Measurements from ENCODE around the gene SPATA31D1. TPM values are rescaled to one million over a fixed set of nuclear protein-coding genes. Genes with fewer than 3 reads are reported as not detected.

The SPATA31D1 gene
- total and polyA plus RNA-seq, 4 donors = not detected

GRCh38 chr9:82022121-82022520 lies 33.5 kb downstream of the SPATA31D1 start:
- Histone ChIP-seq H3K4me1 (ENCODE audit: control insufficient read depth in 4 of 4, insufficient read depth in 4 of 4, low read length in 3 of 4) (no peaks in the 10 kb centered on the region), H3K4me3 (ENCODE audit: low read depth in 1 of 3, low read length in 3 of 3) (no peak overlapping the region), H3K9ac (ENCODE audit: low read depth in 1 of 2, low read length in 2 of 2) (no peak overlapping the region), H3K36me3 (ENCODE audit: control insufficient read depth in 4 of 4, insufficient read depth in 3 of 4, low read depth in 1 of 4, low read length in 3 of 4) (no peaks in the 10 kb centered on the region), H3K9me3 (ENCODE audit: control insufficient read depth in 4 of 4, low read length in 3 of 4) (no peaks in the 10 kb centered on the region), H3K27ac (ENCODE audit: low read depth in 1 of 2, low read length in 2 of 2) (no peak overlapping the region), H3K27me3 (ENCODE audit: control insufficient read depth in 4 of 4, insufficient read depth in 4 of 4, low read length in 3 of 4) (no peaks in the 10 kb centered on the region)
- TF ChIP-seq FOXA1 (IDR thresholded peaks at IDR 0.05) = no peak
- TF ChIP-seq EGR1 (IDR thresholded peaks at IDR 0.05; ENCODE audit: low read depth in 2 of 2) = no peak
- no peak for TF ChIP-seq SP1 (IDR thresholded peaks at IDR 0.05)
- no peak for TF ChIP-seq GABPA (IDR thresholded peaks at IDR 0.05 in 1 of 2, conservative IDR thresholded peaks at IDR 0.05 in 1 of 2)
- TF ChIP-seq HNF4A (conservative IDR thresholded peaks at IDR 0.05) = no peak
- no peak for TF ChIP-seq RXRA (IDR thresholded peaks at IDR 0.05)
- no peak for TF ChIP-seq HNF4G (IDR thresholded peaks at IDR 0.05)
- DNase-seq (ENCODE audit: low spot score) = no peak
- WGBS = 59% methylated on average over 2 of the region's 2 CpGs

- WGBS = 83% methylated on average over 1 of the region's 1 CpG
- H3K27me3 ChIP-seq (ENCODE audit: control insufficient read depth in 4 of 4, insufficient read depth in 4 of 4, low read length in 3 of 4) = no peaks in the 10 kb centered on the region
- H3K27ac ChIP-seq (ENCODE audit: low read depth in 1 of 2, low read length in 2 of 2) = no peak overlapping the region
- no peaks in the 10 kb centered on the region for H3K4me1 ChIP-seq (ENCODE audit: control insufficient read depth in 4 of 4, insufficient read depth in 4 of 4, low read length in 3 of 4)
- H3K9ac ChIP-seq (ENCODE audit: low read depth in 1 of 2, low read length in 2 of 2) = no peak overlapping the region
- H3K9me3 ChIP-seq (ENCODE audit: control insufficient read depth in 4 of 4, low read length in 3 of 4) = no peaks in the 10 kb centered on the region
- no peaks in the 10 kb centered on the region for H3K36me3 ChIP-seq (ENCODE audit: control insufficient read depth in 4 of 4, insufficient read depth in 3 of 4, low read depth in 1 of 4, low read length in 3 of 4)
- H3K4me3 ChIP-seq (ENCODE audit: low read depth in 1 of 3, low read length in 3 of 3) = no peak overlapping the region
- DNase-seq (ENCODE audit: low spot score) = no peak
- TF ChIP-seq MAX (IDR thresholded peaks at IDR 0.05) (no peak), JUND (IDR thresholded peaks at IDR 0.05) (no peak), ZBTB33 (IDR thresholded peaks at IDR 0.05) (no peak), EGR1 (IDR thresholded peaks at IDR 0.05; ENCODE audit: low read depth in 2 of 2) (no peak), RAD21 (IDR thresholded peaks at IDR 0.05) (no peak), GABPA (IDR thresholded peaks at IDR 0.05 in 1 of 2, conservative IDR thresholded peaks at IDR 0.05 in 1 of 2) (no peak), ATF3 (IDR thresholded peaks at IDR 0.05) (no peak), RXRA (IDR thresholded peaks at IDR 0.05) (no peak), REST (IDR thresholded peaks at IDR 0.05) (no peak), NR2F2 (IDR thresholded peaks at IDR 0.05) (no peak)
Measured at GRCh38 chr9:82024908-82025307, 36.3 kb downstream of the SPATA31D1 start.
